ENCODE results near the gene RAB7B. TPM values are rescaled to one million over a fixed set of nuclear protein-coding genes. Genes with fewer than 3 reads are reported as not detected.

RAB7B gene
- total RNA-seq, 1 donor from 2014 or later = not detected

GRCh38 chr1:205930195-205930577 is 73.0 kb downstream of the RAB7B start:
- H3K9me3 Mint-ChIP-seq = no peaks in the 10 kb centered on the region
- no peaks in the 10 kb centered on the region for H3K4me1 Mint-ChIP-seq (ENCODE audit: low read depth)
- no peaks in the 10 kb centered on the region for H3K36me3 Mint-ChIP-seq (ENCODE audit: low read depth)
- DNase-seq (ENCODE audit: low spot score) = no peak
- intact Hi-C loops (cut with micrococcal nuclease) = no loop called here
- H3K27me3 Mint-ChIP-seq (ENCODE audit: low read depth) = peaks cover 10% of the 10 kb centered on the region
- no peak overlapping the region for H3K4me3 Mint-ChIP-seq (ENCODE audit: low read depth)
- H3K27ac Mint-ChIP-seq = no peak overlapping the region

GRCh38 chr1:205929496-205930194 is 73.5 kb downstream of the RAB7B start:
- no peaks in the 10 kb centered on the region for H3K9me3 Mint-ChIP-seq
- H3K4me3 Mint-ChIP-seq (ENCODE audit: low read depth) = no peak overlapping the region
- DNase-seq (ENCODE audit: low spot score) = no peak

GRCh38 chr1:205928317-205928716 is 74.9 kb downstream of the RAB7B start:
- Mint-ChIP-seq H3K27me3 (ENCODE audit: low read depth) (peaks cover 10% of the 10 kb centered on the region), H3K27ac (no peak overlapping the region), H3K9me3 (no peaks in the 10 kb centered on the region), H3K4me1 (ENCODE audit: low read depth) (no peaks in the 10 kb centered on the region), H3K36me3 (ENCODE audit: low read depth) (no peaks in the 10 kb centered on the region), H3K4me3 (ENCODE audit: low read depth) (no peak overlapping the region)
- intact Hi-C loops (cut with micrococcal nuclease) = no loop called here
- DNase-seq (ENCODE audit: low spot score) = no peak

More at GRCh38 chr1:205929496-205930194, 73.5 kb downstream of the RAB7B start:
- peaks cover 10% of the 10 kb centered on the region for H3K27me3 Mint-ChIP-seq (ENCODE audit: low read depth)
- H3K4me1 Mint-ChIP-seq (ENCODE audit: low read depth) = no peaks in the 10 kb centered on the region
- no peak overlapping the region for H3K27ac Mint-ChIP-seq
- H3K36me3 Mint-ChIP-seq (ENCODE audit: low read depth) = no peaks in the 10 kb centered on the region
- intact Hi-C loops (cut with micrococcal nuclease) = no loop called here

- no peak overlapping the region for H3K4me3 Mint-ChIP-seq (ENCODE audit: low read depth)
- DNase-seq (ENCODE audit: low spot score) = no peak
- H3K4me1 Mint-ChIP-seq (ENCODE audit: low read depth) = no peaks in the 10 kb centered on the region
- H3K36me3 Mint-ChIP-seq (ENCODE audit: low read depth) = no peaks in the 10 kb centered on the region
- intact Hi-C loops (cut with micrococcal nuclease) = no loop called here
- H3K9me3 Mint-ChIP-seq = no peaks in the 10 kb centered on the region
- H3K27ac Mint-ChIP-seq = no peak overlapping the region
- peaks cover 8% of the 10 kb centered on the region for H3K27me3 Mint-ChIP-seq (ENCODE audit: low read depth)
These were observed 75.5 kb downstream of the RAB7B start for GRCh38 chr1:205927676-205928075.

DNA sequence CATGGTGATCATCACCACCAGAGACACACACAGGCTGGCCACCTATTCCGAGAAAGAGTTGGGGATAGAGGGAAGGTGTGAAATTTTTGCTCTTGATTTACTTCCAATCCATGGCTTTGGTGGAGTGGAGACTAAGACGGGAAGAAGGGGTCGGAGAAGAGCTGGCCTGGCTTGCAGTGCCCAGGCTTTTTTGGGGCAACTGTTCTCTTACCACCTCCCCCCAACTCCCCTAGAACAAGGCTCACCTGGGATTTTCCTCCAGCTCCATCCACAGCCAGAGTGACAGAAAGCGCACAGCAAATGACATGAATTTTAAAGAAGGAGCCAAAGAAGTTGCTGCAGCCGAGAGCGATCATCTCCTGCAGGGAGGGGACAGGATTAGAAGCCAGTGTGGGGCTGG is 75.9 kb downstream of the RAB7B start:
- no peaks in the 10 kb centered on the region for H3K4me1 Mint-ChIP-seq (ENCODE audit: low read depth)
- DNase-seq (ENCODE audit: low spot score) = no peak
- H3K27me3 Mint-ChIP-seq (ENCODE audit: low read depth) = peaks cover 5% of the 10 kb centered on the region
- no peak overlapping the region for H3K27ac Mint-ChIP-seq
- no peaks in the 10 kb centered on the region for H3K9me3 Mint-ChIP-seq
- H3K4me3 Mint-ChIP-seq (ENCODE audit: low read depth) = no peak overlapping the region
- intact Hi-C loops (cut with micrococcal nuclease) = no loop called here
- H3K36me3 Mint-ChIP-seq (ENCODE audit: low read depth) = no peaks in the 10 kb centered on the region

Other genes with a start within 250 kb of the RAB7B start
- 26.2 and 26.7 TPM in 2 replicates for gene RAB29, start 227.9 kb downstream of the RAB7B start, total RNA-seq
- gene SLC41A1, start 190.2 kb downstream of the RAB7B start, total RNA-seq = 46.9 and 48.5 TPM in 2 replicates
- 0.57 and 0.78 TPM in 2 replicates for gene PM20D1, start 153.3 kb downstream of the RAB7B start, total RNA-seq
- not detected in 2 replicates for gene SLC26A9, start 59.9 kb downstream of the RAB7B start, total RNA-seq
- not detected in 2 replicates for gene CTSE, start 20.5 kb upstream of the RAB7B start, total RNA-seq
- gene RHEX, start 49.8 kb upstream of the RAB7B start, total RNA-seq = not detected in 2 replicates
- gene AVPR1B, start 114.0 kb upstream of the RAB7B start, total RNA-seq = not detected in 2 replicates
- 28.2 and 29.5 TPM in 2 replicates for gene FAM72A, start 199.4 kb upstream of the RAB7B start, total RNA-seq
- gene SRGAP2, start 200.1 kb upstream of the RAB7B start, total RNA-seq = 142 and 157 TPM in 2 replicates

Measured in activated T-helper 2 cell treated with anti-CD3 and anti-CD28 coated beads, Interferon-gamma antibody, Interleukin-2, Interleukin-4, amounts not matched to agents 10 μg/mL and 5 μg/mL and 100 μg/mL, durations not matched to agents 14 hours and 24 hours and 36 hours (primary cell).